ENCODE data around the gene HSD17B11. TPM values are rescaled to one million over a fixed set of nuclear protein-coding genes. Genes with fewer than 3 reads are reported as not detected.
"Not testable (repeated sequence)": the region's sequence is repeated elsewhere in the genome, so short reads cannot be mapped to it uniquely, and the experiment has no call there.

The HSD17B11 gene
- total and polyA plus RNA-seq, 2 donors (not counting 1 experiment from before 2014, with no cell fraction given), result 26.5 to 62.2 TPM

- Histone ChIP-seq H3K27ac (ENCODE audit: low read length in 2 of 2) (no peak overlapping the region), H3K27me3 (replicated peaks in 1 of 4; ENCODE audit: control extremely low read depth in 1 of 4, control insufficient read depth in 3 of 4, insufficient read depth in 4 of 4, low read length in 3 of 4) (no peaks in the 10 kb centered on the region), H3K4me1 (ENCODE audit: control insufficient read depth in 2 of 2, insufficient read depth in 2 of 2, low read length in 2 of 2) (no peaks in the 10 kb centered on the region), H3K4me2 (replicated peaks; ENCODE audit: low read depth, low read length, poor library complexity, severe bottlenecking) (no peak overlapping the region), H2AFZ (ENCODE audit: insufficient read depth, low read depth, low read length, poor library complexity, severe bottlenecking) (no peak overlapping the region), H4K20me1 (ENCODE audit: control insufficient read depth, insufficient read depth, low read length, poor library complexity, severe bottlenecking) (no peaks in the 10 kb centered on the region), H3K79me2 (ENCODE audit: control insufficient read depth, insufficient read depth, low read length) (no peaks in the 10 kb centered on the region), H3K36me3 (replicated peaks in 1 of 2; ENCODE audit: control extremely low read depth in 1 of 2, control insufficient read depth in 1 of 2, extremely low read depth in 1 of 2, insufficient read depth in 2 of 2, low read length in 1 of 2) (no peaks in the 10 kb centered on the region), H3K4me3 (ENCODE audit: control extremely low read depth in 1 of 5, extremely low read depth in 1 of 5, insufficient read depth in 1 of 5, low read depth in 2 of 5, low read length in 4 of 5) (no peak overlapping the region), H3K9ac (ENCODE audit: low read length) (no peak overlapping the region), H3K9me3 (ENCODE audit: control extremely low read depth in 1 of 3, control insufficient read depth in 2 of 3, insufficient read depth in 1 of 3, low read length in 2 of 3) (peaks cover 0 to 14% (median 0%) of the 10 kb centered on the region in 3 donors)
- ATAC-seq (ENCODE audit: low read depth), result no peak
- no peaks in the 10 kb centered on the region for H3K9me3 Mint-ChIP-seq (ENCODE audit: insufficient read depth)
- no peaks in the 10 kb centered on the region for H3K4me1 Mint-ChIP-seq
- H3K27me3 Mint-ChIP-seq, result no peaks in the 10 kb centered on the region
- 98% methylated on average over 3 of the region's 3 CpGs for WGBS (ENCODE audit: insufficient coverage)
- TF ChIP-seq CTCF (IDR thresholded peaks at IDR 0.05) (no peak), EZH2 (IDR thresholded peaks at IDR 0.05; ENCODE audit: borderline replicate concordance, insufficient read depth, low read depth, low read length, poor library complexity, severe bottlenecking) (no peak)
- no peak overlapping the region for H3K27ac Mint-ChIP-seq
- DNase-seq, result no peak
- ChIA-PET CTCF (interaction anchor here (1.0 to 1.1 kb wide), 2 partner anchors 22 to 43 kb away, joined by 3 read pairs; no protein-coding TSS in a partner anchor), POLR2A (no interaction called here)
- intact Hi-C loops (cut with micrococcal nuclease), result no loop called here
- no peak overlapping the region for H3K4me3 Mint-ChIP-seq
These were observed 8.2 kb upstream of the HSD17B11 start for GRCh38 chr4:87399148-87399547.

DNA sequence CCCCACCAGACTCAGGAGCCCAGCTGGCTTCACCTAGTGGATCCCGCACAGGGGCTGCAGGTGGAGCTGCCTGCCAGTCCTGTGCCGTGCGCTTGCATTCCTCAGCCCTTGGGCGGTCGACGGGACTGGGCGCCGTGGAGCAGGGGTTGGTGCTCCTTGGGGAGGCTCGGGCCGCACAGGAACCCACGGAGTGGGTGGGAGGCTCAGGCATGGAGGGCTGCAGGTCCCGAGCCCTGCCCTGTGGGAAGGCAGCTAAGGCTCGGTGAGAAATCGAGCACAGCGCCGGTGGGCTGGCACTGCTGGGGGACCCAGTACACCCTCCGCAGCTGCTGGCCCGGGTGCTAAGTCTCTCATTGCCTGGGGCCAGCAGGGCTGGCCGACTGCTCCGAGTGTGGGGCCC is 4.9 kb upstream of the HSD17B11 start:
- intact Hi-C loops (cut with micrococcal nuclease); DNase-seq; H3K27me3 Mint-ChIP-seq; H4K20me1 ChIP-seq (ENCODE audit: control insufficient read depth, insufficient read depth, low read length, poor library complexity, severe bottlenecking); H3K4me1 Mint-ChIP-seq; H3K27ac Mint-ChIP-seq; H3K9me3 Mint-ChIP-seq (ENCODE audit: insufficient read depth); H3K27ac ChIP-seq (ENCODE audit: low read length in 2 of 2); POLR2A ChIA-PET; H3K4me3 ChIP-seq (ENCODE audit: control extremely low read depth in 1 of 5, extremely low read depth in 1 of 5, insufficient read depth in 1 of 5, low read depth in 2 of 5, low read length in 4 of 5); H3K4me1 ChIP-seq (ENCODE audit: control insufficient read depth in 2 of 2, insufficient read depth in 2 of 2, low read length in 2 of 2); H3K27me3 ChIP-seq (replicated peaks in 1 of 4; ENCODE audit: control extremely low read depth in 1 of 4, control insufficient read depth in 3 of 4, insufficient read depth in 4 of 4, low read length in 3 of 4); H3K4me2 ChIP-seq (replicated peaks; ENCODE audit: low read depth, low read length, poor library complexity, severe bottlenecking); H3K9ac ChIP-seq (ENCODE audit: low read length); H3K36me3 ChIP-seq (replicated peaks in 1 of 2; ENCODE audit: control extremely low read depth in 1 of 2, control insufficient read depth in 1 of 2, extremely low read depth in 1 of 2, insufficient read depth in 2 of 2, low read length in 1 of 2); H3K4me3 Mint-ChIP-seq; H2AFZ ChIP-seq (ENCODE audit: insufficient read depth, low read depth, low read length, poor library complexity, severe bottlenecking); ATAC-seq (ENCODE audit: low read depth): not testable (repeated sequence)
- Histone ChIP-seq H3K79me2 (ENCODE audit: control insufficient read depth, insufficient read depth, low read length) (peaks cover 13% of the 10 kb centered on the region), H3K9me3 (ENCODE audit: control extremely low read depth in 1 of 3, control insufficient read depth in 2 of 3, insufficient read depth in 1 of 3, low read length in 2 of 3) (peaks cover 0 to 14% (median 0%) of the 10 kb centered on the region in 3 donors)
- WGBS (ENCODE audit: insufficient coverage), result 94% methylated on average over 11 of the region's 20 CpGs
- CTCF ChIA-PET, result interaction anchor here (1.2 to 2.6 kb wide), 2 partner anchors 20 to 69 kb away, joined by 3 to 7 read pairs; no protein-coding TSS in a partner anchor

DNA sequence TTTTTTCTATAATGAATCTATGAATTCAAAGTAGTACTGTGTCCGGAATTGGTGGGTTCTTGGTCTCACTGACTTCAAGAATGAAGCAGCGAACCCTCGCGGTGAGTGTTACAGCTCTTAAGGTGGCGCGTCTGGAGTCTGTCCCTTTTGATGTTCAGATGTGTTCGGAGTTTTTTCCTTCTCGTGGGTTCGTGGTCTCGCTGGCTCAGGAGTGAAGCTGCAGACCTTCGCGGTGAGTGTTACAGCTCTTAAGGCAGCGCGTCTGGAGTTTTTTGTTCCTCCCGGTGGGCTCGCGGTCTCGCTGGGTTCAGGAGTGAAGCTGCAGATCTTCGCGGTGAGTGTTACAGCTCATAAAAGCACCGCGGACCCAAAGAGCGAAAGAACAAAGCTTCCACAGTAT is 4.1 kb upstream of the HSD17B11 start:
- not testable (repeated sequence) for H3K27ac Mint-ChIP-seq

More for the DNA sequence above, 4.1 kb upstream of the HSD17B11 start:
- H3K27ac ChIP-seq (ENCODE audit: low read length in 2 of 2); ATAC-seq (ENCODE audit: low read depth); H3K27me3 Mint-ChIP-seq; intact Hi-C loops (cut with micrococcal nuclease); H3K27me3 ChIP-seq (replicated peaks in 1 of 4; ENCODE audit: control extremely low read depth in 1 of 4, control insufficient read depth in 3 of 4, insufficient read depth in 4 of 4, low read length in 3 of 4); H2AFZ ChIP-seq (ENCODE audit: insufficient read depth, low read depth, low read length, poor library complexity, severe bottlenecking); DNase-seq; POLR2A ChIA-PET; H3K36me3 ChIP-seq (replicated peaks in 1 of 2; ENCODE audit: control extremely low read depth in 1 of 2, control insufficient read depth in 1 of 2, extremely low read depth in 1 of 2, insufficient read depth in 2 of 2, low read length in 1 of 2); H3K4me3 ChIP-seq (ENCODE audit: control extremely low read depth in 1 of 5, extremely low read depth in 1 of 5, insufficient read depth in 1 of 5, low read depth in 2 of 5, low read length in 4 of 5); H3K9me3 Mint-ChIP-seq (ENCODE audit: insufficient read depth); H3K9me3 ChIP-seq (ENCODE audit: control extremely low read depth in 1 of 3, control insufficient read depth in 2 of 3, insufficient read depth in 1 of 3, low read length in 2 of 3); H3K4me1 ChIP-seq (ENCODE audit: control insufficient read depth in 2 of 2, insufficient read depth in 2 of 2, low read length in 2 of 2); H3K9ac ChIP-seq (ENCODE audit: low read length); H3K4me3 Mint-ChIP-seq; H3K4me2 ChIP-seq (replicated peaks; ENCODE audit: low read depth, low read length, poor library complexity, severe bottlenecking); H4K20me1 ChIP-seq (ENCODE audit: control insufficient read depth, insufficient read depth, low read length, poor library complexity, severe bottlenecking): not testable (repeated sequence)
- CTCF ChIA-PET, result interaction anchor here (1.2 to 2.6 kb wide), 2 partner anchors 19 to 70 kb away, joined by 3 to 7 read pairs; no protein-coding TSS in a partner anchor
- peaks cover 21% of the 10 kb centered on the region for H3K79me2 ChIP-seq (ENCODE audit: control insufficient read depth, insufficient read depth, low read length)
- WGBS (ENCODE audit: insufficient coverage), result 95% methylated on average over 23 of the region's 23 CpGs
- H3K4me1 Mint-ChIP-seq, result peaks cover 13% of the 10 kb centered on the region
